Measurements from ENCODE around the gene AP1S1. TPM values are rescaled to one million over a fixed set of nuclear protein-coding genes. Genes with fewer than 3 reads are reported as not detected.
A peak's percentile ranks its signal among the peaks of the same experiment; 100 is the strongest.
"Not testable (repeated sequence)": the region's sequence is repeated elsewhere in the genome, so short reads cannot be mapped to it uniquely, and the experiment has no call there.

AP1S1 gene
- 71.3 TPM for polyA plus RNA-seq (2013, experiment 1 of 2; ENCODE audit: insufficient read length)
- 64.2 TPM for polyA plus RNA-seq (2013, experiment 2 of 2; ENCODE audit: insufficient read length)

- DNase-seq, result peak; percentile 95
Measured at GRCh38 chr7:101153969-101154692, at the start of gene AP1S1. AP1S1 (plus strand) TSS chr7:101154476; CDS start chr7:101154515, 39 bp downstream.

- DNase-seq, result no peak
Measured at GRCh38 chr7:101104799-101105198, 49.5 kb upstream of the AP1S1 start.

GRCh38 chr7:101105248-101105647, 49.0 kb upstream of the AP1S1 start:
- not testable (repeated sequence) for DNase-seq

- no peak for DNase-seq
Measured at GRCh38 chr7:101106386-101106785, 47.9 kb upstream of the AP1S1 start.

GRCh38 chr7:101108330-101108857, 45.9 kb upstream of the AP1S1 start:
- no peak for DNase-seq

GRCh38 chr7:101108961-101109360, 45.3 kb upstream of the AP1S1 start:
- DNase-seq, result no peak

GRCh38 chr7:101109368-101109767, 44.9 kb upstream of the AP1S1 start:
- DNase-seq, result no peak

- no peak for DNase-seq
Measured at GRCh38 chr7:101111261-101111660, 43.0 kb upstream of the AP1S1 start.

- DNase-seq, result no peak
Measured at GRCh38 chr7:101112233-101112632, 42.0 kb upstream of the AP1S1 start.

- not testable (repeated sequence) for DNase-seq
Measured at GRCh38 chr7:101113140-101113539, 41.1 kb upstream of the AP1S1 start.

GRCh38 chr7:101113836-101114235, 40.4 kb upstream of the AP1S1 start:
- DNase-seq, result no peak

GRCh38 chr7:101114492-101114891, 39.8 kb upstream of the AP1S1 start:
- DNase-seq, result peak; percentile 79

GRCh38 chr7:101115215-101115614, 39.1 kb upstream of the AP1S1 start:
- no peak for DNase-seq

- no peak for DNase-seq
Measured at GRCh38 chr7:101116898-101117297, 37.4 kb upstream of the AP1S1 start.

GRCh38 chr7:101118856-101119255, 35.4 kb upstream of the AP1S1 start:
- no peak for DNase-seq

- DNase-seq, result no peak
Measured at GRCh38 chr7:101119876-101120275, 34.4 kb upstream of the AP1S1 start.

- no peak for DNase-seq
Measured at GRCh38 chr7:101120315-101120714, 34.0 kb upstream of the AP1S1 start.

- DNase-seq, result not testable (repeated sequence)
Measured at GRCh38 chr7:101121631-101121990, 32.7 kb upstream of the AP1S1 start.

- peak; percentile 100 for DNase-seq
Measured at GRCh38 chr7:101121991-101122932, 32.0 kb upstream of the AP1S1 start.

- no peak for DNase-seq
Measured at GRCh38 chr7:101122933-101123702, 31.2 kb upstream of the AP1S1 start.

- DNase-seq, result no peak
Measured at GRCh38 chr7:101123703-101124068, 30.6 kb upstream of the AP1S1 start.

- peak; percentile 86 for DNase-seq
Measured at GRCh38 chr7:101124376-101125056, 29.8 kb upstream of the AP1S1 start.

Measured in fibroblast of skin of back (primary cell).